ENCODE measurements around the gene LMF1.

LMF1 gene

GRCh38 chr16:911101-911500 is 59.7 kb downstream of the LMF1 start:
- no peak for DNase-seq (ENCODE audit: extremely low read depth, low read depth)
- no peak for TF ChIP-seq CTCF (IDR thresholded peaks at IDR 0.05; ENCODE audit: low read depth, low read length)

- DNase-seq (ENCODE audit: extremely low read depth, low read depth) = no peak
- TF ChIP-seq CTCF (IDR thresholded peaks at IDR 0.05; ENCODE audit: low read depth, low read length) = no peak
Measured at GRCh38 chr16:910181-910580, 60.6 kb downstream of the LMF1 start.

GRCh38 chr16:909281-910000 is 61.3 kb downstream of the LMF1 start:
- no peak for TF ChIP-seq CTCF (IDR thresholded peaks at IDR 0.05; ENCODE audit: low read depth, low read length)
- no peak for DNase-seq (ENCODE audit: extremely low read depth, low read depth)

- no peak for TF ChIP-seq CTCF (IDR thresholded peaks at IDR 0.05; ENCODE audit: low read depth, low read length)
- no peak for DNase-seq (ENCODE audit: extremely low read depth, low read depth)
Measured at GRCh38 chr16:908526-909155, 62.1 kb downstream of the LMF1 start.

- no peak for TF ChIP-seq CTCF (IDR thresholded peaks at IDR 0.05; ENCODE audit: low read depth, low read length)
- no peak for DNase-seq (ENCODE audit: extremely low read depth, low read depth)
Measured at GRCh38 chr16:907842-908241, 62.9 kb downstream of the LMF1 start.

GRCh38 chr16:907361-907760 is 63.4 kb downstream of the LMF1 start:
- no peak for DNase-seq (ENCODE audit: extremely low read depth, low read depth)
- no peak for TF ChIP-seq CTCF (IDR thresholded peaks at IDR 0.05; ENCODE audit: low read depth, low read length)

- TF ChIP-seq CTCF (IDR thresholded peaks at IDR 0.05; ENCODE audit: low read depth, low read length) = no peak
- no peak for DNase-seq (ENCODE audit: extremely low read depth, low read depth)
Measured at GRCh38 chr16:906296-906695, 64.5 kb downstream of the LMF1 start.
